OCI-LY7 (cell line): ENCODE data around the gene PEX14.

Experiments
- CTCF ChIP-seq: fragments of 200-600 bp; sonication (generic); conservative IDR thresholded peaks from 2 replicates; pipeline ENCODE4 v1.5.1; 2014; ENCODE audit warnings: mild to moderate bottlenecking, antibody characterized with exemption, low read length, moderate library complexity, mixed read lengths
- EZH2phosphoT487 ChIP-seq: fragments of 200-600 bp; sonication (generic); IDR thresholded peaks from 2 replicates; pipeline ENCODE4 v1.6.1; 2018; ENCODE audit warnings: low read depth, borderline replicate concordance, mild to moderate bottlenecking, mixed run types, antibody characterized with exemption, low read length, moderate library complexity, mixed read lengths

- TF ChIP-seq CTCF (no peak), EZH2phosphoT487 (no peak)
Measured at GRCh38 chr1:10607228-10607627, 132.5 kb downstream of the PEX14 start.
